B cell (primary cell): ENCODE data around the gene ILK. TPM values are rescaled to one million over a fixed set of nuclear protein-coding genes. Genes with fewer than 3 reads are reported as not detected.

Experiments used
- ATAC-seq: fragments of 200-7000 bp; cut with Tn5 transposase; one replicate; pipeline ENCODE4 v1.10.0; 2021; ENCODE audit warnings: low read depth, mild to moderate bottlenecking, moderate number of reproducible peaks, moderate library complexity
- CTCF ChIA-PET: fragments of 350-600 bp; sonication (Branson Sonifier 250); formaldehyde crosslinking; loops from one replicate; lab custom pipeline; 2021; ENCODE audit warnings: antibody characterized with exemption, inconsistent platforms; lab: Charles Lee
- POLR2A ChIA-PET: fragments of 350-600 bp; sonication (Branson Sonifier 250); formaldehyde crosslinking; loops from one replicate; lab custom pipeline; 2021; ENCODE audit warnings: antibody characterized with exemption; lab: Charles Lee
- DNase-seq: peaks from one replicate; pipeline ENCODE4 v3.0.0; 2013
- H2AFZ ChIP-seq: 2 replicates; pipeline ENCODE4 v1.6.1; 2012; ENCODE audit warnings: mild to moderate bottlenecking, low read depth, low read length; ENCODE audit not compliant: insufficient read depth, poor library complexity, severe bottlenecking
- H3K27ac ChIP-seq, 2 donors: 1 replicate in 1 of 2; 2 replicates in 1 of 2; pipeline ENCODE4 v1.5.1; 2012 to 2013; ENCODE audit warnings: low read length in 2 of 2, mild to moderate bottlenecking in 2 of 2, moderate library complexity in 1 of 2
- H3K27me3 ChIP-seq, 4 experiments: fragments of 200-600 bp in 1 of 4; sonication (generic) in 1 of 4; replicated peaks in 1 of 4; 1 replicate in 2 of 4; 2 replicates in 2 of 4; pipeline versions ENCODE4 v1.6.1 to v1.7.0; 2013 to 2016; ENCODE audit warnings: low read length in 3 of 4, mild to moderate bottlenecking in 2 of 4, mixed read lengths in 1 of 4, moderate library complexity in 1 of 4; ENCODE audit not compliant: insufficient read depth in 4 of 4, control insufficient read depth in 3 of 4; ENCODE audit errors: control extremely low read depth in 1 of 4
- H3K36me3 ChIP-seq, 2 experiments: replicated peaks in 1 of 2; 1 replicate in 1 of 2; 2 replicates in 1 of 2; pipeline versions ENCODE4 v1.6.1 to v1.7.1; 2013; ENCODE audit warnings: low read length in 1 of 2; ENCODE audit not compliant: insufficient read depth in 2 of 2, control insufficient read depth in 1 of 2; ENCODE audit errors: control extremely low read depth in 1 of 2, extremely low read depth in 1 of 2
- H3K4me1 ChIP-seq, 2 donors: fragments of 200-600 bp in 1 of 2; sonication (generic) in 1 of 2; 1 replicate in 1 of 2; 2 replicates in 1 of 2; pipeline versions ENCODE4 v1.5.1 to v1.6.1; 2013 to 2017; ENCODE audit warnings: low read length in 2 of 2; ENCODE audit not compliant: control insufficient read depth in 2 of 2, insufficient read depth in 2 of 2
- H3K4me2 ChIP-seq: replicated peaks from 2 replicates; pipeline ENCODE3; 2012; ENCODE audit warnings: mild to moderate bottlenecking, low read depth, low read length; ENCODE audit not compliant: poor library complexity, severe bottlenecking
- H3K4me3 ChIP-seq, 5 experiments: fragments of 200-600 bp in 1 of 5; sonication (generic) in 1 of 5; 1 replicate in 3 of 5; 2 replicates in 2 of 5; pipeline versions ENCODE4 v1.5.1 to v1.7.0; 2011 to 2016; ENCODE audit warnings: low read length in 4 of 5, mild to moderate bottlenecking in 4 of 5, low read depth in 2 of 5, control low read depth in 1 of 5, moderate library complexity in 1 of 5; ENCODE audit not compliant: insufficient read depth in 1 of 5; ENCODE audit errors: control extremely low read depth in 1 of 5, extremely low read depth in 1 of 5
- H3K79me2 ChIP-seq: fragments of 200-600 bp; sonication (generic); one replicate; pipeline ENCODE4 v1.6.0; 2016; ENCODE audit warnings: low read length; ENCODE audit not compliant: control insufficient read depth, insufficient read depth
- H3K9ac ChIP-seq: fragments of 200-600 bp; sonication (generic); 2 replicates; pipeline ENCODE4 v1.6.1; 2017; ENCODE audit warnings: mild to moderate bottlenecking, low read length, moderate library complexity
- H3K9me3 ChIP-seq, 3 donors: one replicate each; pipeline versions ENCODE4 v1.6.1 to v1.7.1; 2013; ENCODE audit warnings: low read length in 2 of 3; ENCODE audit not compliant: control insufficient read depth in 2 of 3, insufficient read depth in 1 of 3; ENCODE audit errors: control extremely low read depth in 1 of 3
- H4K20me1 ChIP-seq: 2 replicates; pipeline ENCODE4 v1.6.0; 2012; ENCODE audit warnings: mild to moderate bottlenecking, low read length; ENCODE audit not compliant: insufficient read depth, control insufficient read depth, poor library complexity, severe bottlenecking
- H3K27ac Mint-ChIP-seq: one replicate; pipeline ENCODE4 v1.8.0; 2021; ENCODE audit warnings: mixed read lengths
- H3K27me3 Mint-ChIP-seq: one replicate; pipeline ENCODE4 v1.8.0; 2021; ENCODE audit warnings: mixed read lengths
- H3K4me1 Mint-ChIP-seq: one replicate; pipeline ENCODE4 v1.8.0; 2021; ENCODE audit warnings: mixed read lengths
- H3K4me3 Mint-ChIP-seq: one replicate; pipeline ENCODE4 v1.8.0; 2021; ENCODE audit warnings: mixed read lengths
- H3K9me3 Mint-ChIP-seq: one replicate; pipeline ENCODE4 v1.8.0; 2022; ENCODE audit warnings: mixed read lengths; ENCODE audit not compliant: insufficient read depth
- EZH2 ChIP-seq: IDR thresholded peaks from 2 replicates; pipeline ENCODE4 v1.6.1; 2012; ENCODE audit warnings: borderline replicate concordance, low read depth, mild to moderate bottlenecking, moderate library complexity, low read length; ENCODE audit not compliant: insufficient read depth, poor library complexity, severe bottlenecking
- WGBS: methylation state at CpG from one replicate; pipeline ENCODE4 v1.1.5; 2013; ENCODE audit warnings: missing lambda C conversion rate; ENCODE audit not compliant: insufficient coverage; 5-methylcytosine and 5-hydroxymethylcytosine counted together
- intact Hi-C: fragments of 100-400 bp; cut with micrococcal nuclease; formaldehyde crosslinking; loops from one replicate; pipeline ENCODE4 v1.10.0; 2022
- polyA plus RNA-seq: library from polyadenylated mRNA; depleted of rRNA; stranded (reverse); fragments of >200 nt; gene quantifications from 2 replicates; pipeline ENCODE4 v1.2.3, GENCODE V29; 2012
- total RNA-seq, 2 donors: library from RNA; stranded (reverse); fragments of 120-200 nt in 1 of 2; gene quantifications; 1 replicate in 1 of 2; 2 replicates in 1 of 2; pipeline versions ENCODE4 v1.2.3 to v1.2.4, GENCODE V29; 2013 to 2022
- TF ChIP-seq, protein P1 (sequence below): fragments of 200-600 bp; IDR thresholded peaks from one replicate; pipeline ENCODE4 v1.8.0; 2022; ENCODE audit warnings: antibody characterized with exemption, mild to moderate bottlenecking

The ILK gene
- total and polyA plus RNA-seq, 2 donors (not counting 1 experiment from before 2014, with no cell fraction given) = 88.5 to 131 TPM

DNA sequence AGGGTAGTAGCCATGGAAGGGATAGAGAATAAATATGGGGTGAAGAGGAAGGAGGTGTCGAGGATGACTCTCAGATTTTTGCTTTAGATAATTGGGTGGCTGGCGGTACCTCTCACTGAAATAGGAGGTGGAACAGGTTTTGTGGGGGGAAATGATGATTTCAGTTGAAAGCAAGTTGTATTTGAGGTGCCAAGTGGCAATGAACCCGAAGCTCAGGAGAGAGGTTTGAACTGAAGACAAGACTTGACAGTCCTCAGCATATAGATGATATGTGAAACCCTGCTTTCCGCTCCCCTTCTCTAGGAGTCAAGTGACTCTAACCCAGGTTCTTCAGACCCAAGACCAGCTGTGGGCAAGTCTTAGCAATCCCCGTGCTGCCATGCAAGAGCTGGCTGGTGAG, 33.9 kb upstream of the ILK start:
- H3K79me2 ChIP-seq = no peaks in the 10 kb centered on the region
- ChIA-PET POLR2A (no interaction called here), CTCF (no interaction called here)
- Mint-ChIP-seq H3K27ac (no peak overlapping the region), H3K4me1 (no peaks in the 10 kb centered on the region), H3K27me3 (no peaks in the 10 kb centered on the region), H3K4me3 (no peak overlapping the region), H3K9me3 (no peaks in the 10 kb centered on the region)
- no peak overlapping the region for H3K4me2 ChIP-seq
- no peak overlapping the region for H3K4me3 ChIP-seq
- H3K36me3 ChIP-seq = no peaks in the 10 kb centered on the region
- DNase-seq = no peak
- H3K27ac ChIP-seq = no peak overlapping the region
- TF ChIP-seq, protein P1, sequence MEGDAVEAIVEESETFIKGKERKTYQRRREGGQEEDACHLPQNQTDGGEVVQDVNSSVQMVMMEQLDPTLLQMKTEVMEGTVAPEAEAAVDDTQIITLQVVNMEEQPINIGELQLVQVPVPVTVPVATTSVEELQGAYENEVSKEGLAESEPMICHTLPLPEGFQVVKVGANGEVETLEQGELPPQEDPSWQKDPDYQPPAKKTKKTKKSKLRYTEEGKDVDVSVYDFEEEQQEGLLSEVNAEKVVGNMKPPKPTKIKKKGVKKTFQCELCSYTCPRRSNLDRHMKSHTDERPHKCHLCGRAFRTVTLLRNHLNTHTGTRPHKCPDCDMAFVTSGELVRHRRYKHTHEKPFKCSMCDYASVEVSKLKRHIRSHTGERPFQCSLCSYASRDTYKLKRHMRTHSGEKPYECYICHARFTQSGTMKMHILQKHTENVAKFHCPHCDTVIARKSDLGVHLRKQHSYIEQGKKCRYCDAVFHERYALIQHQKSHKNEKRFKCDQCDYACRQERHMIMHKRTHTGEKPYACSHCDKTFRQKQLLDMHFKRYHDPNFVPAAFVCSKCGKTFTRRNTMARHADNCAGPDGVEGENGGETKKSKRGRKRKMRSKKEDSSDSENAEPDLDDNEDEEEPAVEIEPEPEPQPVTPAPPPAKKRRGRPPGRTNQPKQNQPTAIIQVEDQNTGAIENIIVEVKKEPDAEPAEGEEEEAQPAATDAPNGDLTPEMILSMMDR = no peak
- TF ChIP-seq EZH2 = no peak
- ATAC-seq = no peak
- 88% methylated on average over 4 of the region's 5 CpGs for WGBS
- H4K20me1 ChIP-seq = no peaks in the 10 kb centered on the region
- H3K9me3 ChIP-seq = no peaks in the 10 kb centered on the region
- H2AFZ ChIP-seq = no peak overlapping the region
- H3K4me1 ChIP-seq = no peaks in the 10 kb centered on the region
- intact Hi-C loops = no loop called here
- H3K9ac ChIP-seq = no peak overlapping the region
- no peaks in the 10 kb centered on the region for H3K27me3 ChIP-seq

DNA sequence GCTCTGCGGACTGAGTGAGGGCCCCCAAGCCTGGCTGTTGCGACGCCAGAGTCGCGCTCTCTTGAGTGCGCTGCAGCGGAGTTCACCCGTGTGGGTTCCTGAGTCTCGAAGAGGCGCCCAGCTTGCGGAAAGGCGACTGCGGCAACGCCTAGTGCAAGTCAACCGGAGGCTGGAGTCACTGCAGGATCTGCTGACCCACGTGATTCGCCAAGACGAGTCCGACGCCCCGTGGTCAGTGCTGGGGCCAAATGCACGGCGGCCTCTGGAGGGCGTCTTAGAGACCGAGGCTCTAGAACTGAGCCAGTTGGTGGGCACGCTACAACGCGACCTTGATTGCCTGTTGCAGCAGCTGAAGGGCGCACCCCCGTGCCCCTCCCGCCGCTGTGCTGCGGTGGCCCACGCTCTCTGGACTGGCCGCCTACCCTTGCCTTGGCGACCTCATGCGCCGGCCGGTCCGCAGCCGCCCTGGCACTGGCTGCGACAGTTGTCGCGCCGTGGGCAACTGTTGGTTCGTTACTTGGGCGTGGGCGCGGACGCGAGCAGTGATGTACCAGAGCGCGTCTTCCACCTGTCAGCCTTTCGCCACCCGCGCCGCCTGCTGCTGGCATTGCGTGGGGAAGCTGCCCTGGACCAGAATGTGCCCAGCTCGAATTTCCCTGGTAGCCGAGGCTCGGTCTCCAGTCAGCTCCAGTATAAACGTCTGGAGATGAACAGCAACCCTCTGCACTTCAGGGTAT, 32.7 kb upstream of the ILK start:
- CTCF ChIA-PET = no interaction called here
- H3K79me2 ChIP-seq = no peaks in the 10 kb centered on the region

More for the DNA sequence above, 32.7 kb upstream of the ILK start:
- Histone ChIP-seq H3K4me1 (no peaks in the 10 kb centered on the region), H4K20me1 (no peaks in the 10 kb centered on the region), H3K9ac (no peak overlapping the region), H3K9me3 (no peaks in the 10 kb centered on the region), H2AFZ (no peak overlapping the region), H3K27ac (no peak overlapping the region), H3K36me3 (no peaks in the 10 kb centered on the region), H3K4me3 (no peak overlapping the region), H3K27me3 (no peaks in the 10 kb centered on the region), H3K4me2 (no peak overlapping the region)
- TF ChIP-seq EZH2 = no peak
- TF ChIP-seq, protein P1 = no peak
- DNase-seq = no peak
- no peaks in the 10 kb centered on the region for H3K9me3 Mint-ChIP-seq
- intact Hi-C loops = no loop called here
- no peak for ATAC-seq
- WGBS = 95% methylated on average over 62 of the region's 62 CpGs
- POLR2A ChIA-PET = no interaction called here
- H3K27ac Mint-ChIP-seq = no peak overlapping the region
- no peaks in the 10 kb centered on the region for H3K27me3 Mint-ChIP-seq
- no peak overlapping the region for H3K4me3 Mint-ChIP-seq
- no peaks in the 10 kb centered on the region for H3K4me1 Mint-ChIP-seq
